T follicular helper cell (primary cell): ENCODE data around the gene CIRBP.
A peak's percentile ranks its signal among the peaks of the same experiment; 100 is the strongest.

Source experiments
- DNase-seq: peaks from one replicate; pipeline ENCODE4 v3.0.0-alpha.2; 2020; ENCODE audit warnings: low read depth

Gene CIRBP

DNA sequence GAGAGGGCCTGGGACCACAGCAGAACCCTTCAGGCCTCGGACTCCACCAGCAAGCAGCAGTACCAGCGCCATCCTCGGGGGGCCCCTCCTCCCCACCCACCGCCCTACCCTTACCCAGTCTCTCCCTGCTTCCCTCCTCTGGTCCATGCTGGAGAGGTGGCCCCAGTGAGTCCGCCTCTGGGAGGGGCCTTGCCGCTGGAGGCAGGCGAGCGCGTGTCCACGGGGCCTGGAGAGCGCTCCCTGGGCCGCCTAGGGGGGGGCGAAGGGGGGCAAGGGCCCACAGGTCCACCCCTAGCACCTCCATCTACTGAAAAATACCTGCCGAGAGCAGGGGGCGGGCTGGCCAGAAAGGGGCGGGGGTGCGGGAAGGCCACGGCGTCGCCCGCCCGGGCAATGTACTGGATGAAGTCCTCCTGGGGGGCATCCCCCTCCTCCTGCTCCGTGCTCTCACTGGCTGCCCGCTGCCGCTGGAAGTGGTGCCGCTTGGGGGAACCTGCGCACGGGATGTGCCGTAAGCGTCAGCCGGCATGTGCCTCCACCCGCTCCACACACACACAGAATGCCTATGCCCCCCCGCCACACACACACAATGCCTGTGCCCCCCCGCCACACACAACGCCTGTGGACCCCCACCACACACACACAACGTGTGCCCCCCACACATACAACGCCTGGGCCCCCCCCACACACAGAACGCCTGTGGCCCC lies 38.2 kb upstream of the CIRBP start:
- no peak for DNase-seq

DNA sequence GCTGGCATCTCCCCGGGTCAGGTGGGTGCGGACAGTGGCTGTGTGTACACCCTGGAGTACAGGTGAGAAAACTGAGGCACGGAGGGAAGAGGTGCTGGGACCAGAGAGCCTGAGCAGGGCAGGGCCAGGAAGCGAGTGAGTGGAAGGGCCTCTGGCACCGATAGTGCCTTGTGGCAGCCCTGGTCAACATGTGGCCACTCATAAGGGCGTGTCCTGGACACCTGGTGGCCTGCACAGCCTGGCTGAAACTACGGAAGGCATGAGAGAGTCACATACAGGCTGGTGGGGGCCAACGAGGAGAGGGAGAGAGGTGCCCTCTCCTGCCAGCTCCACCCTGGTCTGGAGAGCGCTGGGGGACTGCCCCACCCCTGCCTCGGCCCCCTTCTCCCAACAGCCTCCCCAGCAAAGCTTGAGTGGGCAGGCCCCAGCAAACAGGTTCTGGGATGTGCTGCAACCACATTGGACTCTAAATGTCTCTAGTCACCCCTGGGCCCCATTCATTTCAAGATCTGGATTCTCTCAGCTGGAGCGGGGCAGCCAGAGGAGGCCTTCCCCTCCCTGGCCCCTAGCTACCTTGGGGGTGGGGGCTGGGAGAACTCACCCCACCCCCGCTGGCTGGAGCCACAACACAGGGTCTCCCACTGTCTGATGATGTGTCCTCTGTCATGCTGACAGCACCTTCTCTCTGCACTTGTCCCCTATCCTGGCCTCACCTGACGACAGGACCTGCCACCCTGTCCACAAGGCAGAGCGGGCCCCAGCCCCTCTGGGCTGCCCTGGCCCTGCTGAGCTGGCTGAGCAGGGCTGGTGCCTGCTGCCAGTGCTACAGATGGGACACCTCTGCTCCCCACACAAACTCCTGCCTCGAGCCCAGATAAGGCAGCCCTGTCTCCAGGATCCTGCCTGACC lies 37.1 kb upstream of the CIRBP start:
- DNase-seq: no peak

DNA sequence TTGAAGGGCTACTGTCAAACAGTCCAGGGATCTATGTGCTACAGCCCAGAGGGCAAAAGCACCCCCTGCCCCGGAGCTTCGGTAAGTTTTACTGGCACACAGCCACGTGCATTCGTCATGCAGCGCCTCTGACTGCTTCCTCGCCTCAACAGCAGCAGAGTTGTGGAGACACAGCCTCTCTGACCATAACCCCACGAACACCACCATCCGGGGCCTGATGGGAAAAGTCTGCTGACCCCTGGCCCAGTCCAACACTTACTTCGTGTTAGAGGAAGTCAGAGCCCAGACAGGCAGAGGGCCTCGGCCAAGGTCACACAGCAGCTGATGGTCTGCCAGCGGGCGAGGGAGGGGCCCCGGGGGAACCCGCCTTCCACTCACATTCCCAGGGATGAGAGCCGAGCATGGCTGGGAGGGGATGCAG lies 36.5 kb upstream of the CIRBP start:
- no peak for DNase-seq

DNA sequence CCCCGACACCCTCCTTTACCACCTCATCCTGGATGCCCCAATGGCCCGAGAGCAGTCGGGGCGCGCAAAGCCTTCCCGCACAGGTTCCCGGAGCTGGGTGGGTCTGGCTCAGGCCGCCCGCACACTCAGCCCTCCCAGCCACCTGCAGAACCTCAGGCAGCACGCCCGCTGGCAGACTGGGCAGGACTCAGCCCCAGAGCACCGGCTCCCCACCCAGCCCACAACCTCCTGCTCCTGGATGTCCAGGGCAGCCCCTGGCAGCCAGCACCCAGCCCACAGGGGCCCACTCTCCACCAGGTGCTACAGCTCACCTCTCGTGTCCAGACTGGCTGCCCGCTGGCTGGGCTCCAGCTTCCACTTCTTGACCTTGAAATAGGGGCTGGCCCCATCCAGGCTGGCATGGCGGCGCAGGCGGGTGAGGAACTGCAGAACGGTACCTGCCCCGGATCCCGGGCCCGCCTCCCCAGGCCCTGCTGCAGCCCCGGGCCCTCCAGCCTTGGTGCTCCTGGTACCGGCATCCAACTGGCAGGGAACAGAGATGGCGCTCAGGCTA lies 35.9 kb upstream of the CIRBP start:
- no peak for DNase-seq

- no peak for DNase-seq
Measured at GRCh38 chr19:1234051-1234954, 34.8 kb upstream of the CIRBP start.

DNA sequence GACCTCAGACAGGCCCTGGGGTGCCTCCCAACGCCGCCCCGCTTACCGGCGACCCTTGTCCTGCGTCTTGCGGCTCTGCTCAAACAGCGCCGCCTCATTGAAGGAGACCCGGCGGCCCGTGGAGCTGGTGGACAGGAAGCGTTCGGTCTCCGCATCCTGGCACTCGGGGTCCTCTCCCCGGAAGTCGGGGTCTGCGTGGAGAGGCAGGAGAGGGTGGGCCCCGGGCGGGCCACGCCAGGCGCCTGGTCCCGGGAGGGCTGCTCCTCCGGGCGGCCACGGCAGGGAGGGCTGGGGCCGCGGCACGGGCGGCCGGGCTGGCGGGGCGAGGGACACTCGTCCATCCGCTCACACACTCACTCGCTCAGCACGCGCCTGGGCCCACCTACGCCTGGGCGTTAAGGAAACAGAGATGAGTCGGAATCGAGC lies 34.2 kb upstream of the CIRBP start:
- DNase-seq: no peak

GRCh38 chr19:1235625-1236538 lies 33.2 kb upstream of the CIRBP start:
- DNase-seq: no peak

GRCh38 chr19:1236576-1236975 lies 32.6 kb upstream of the CIRBP start:
- no peak for DNase-seq

- no peak for DNase-seq
Measured at GRCh38 chr19:1237027-1237659, 32.0 kb upstream of the CIRBP start.

- no peak for DNase-seq
Measured at GRCh38 chr19:1237754-1238368, 31.3 kb upstream of the CIRBP start, which contains the start of gene CBARP. Gene CBARP, minus strand, starts transcription at chr19:1238005. Its CDS starts 1,905 bp downstream, at chr19:1236100.

GRCh38 chr19:1238369-1239303 lies 30.5 kb upstream of the CIRBP start:
- no peak for DNase-seq

- DNase-seq: no peak
Measured at GRCh38 chr19:1239420-1239795, 29.7 kb upstream of the CIRBP start.

- peak; percentile 94 for DNase-seq
Measured at GRCh38 chr19:1239796-1240737, 29.1 kb upstream of the CIRBP start.

DNA sequence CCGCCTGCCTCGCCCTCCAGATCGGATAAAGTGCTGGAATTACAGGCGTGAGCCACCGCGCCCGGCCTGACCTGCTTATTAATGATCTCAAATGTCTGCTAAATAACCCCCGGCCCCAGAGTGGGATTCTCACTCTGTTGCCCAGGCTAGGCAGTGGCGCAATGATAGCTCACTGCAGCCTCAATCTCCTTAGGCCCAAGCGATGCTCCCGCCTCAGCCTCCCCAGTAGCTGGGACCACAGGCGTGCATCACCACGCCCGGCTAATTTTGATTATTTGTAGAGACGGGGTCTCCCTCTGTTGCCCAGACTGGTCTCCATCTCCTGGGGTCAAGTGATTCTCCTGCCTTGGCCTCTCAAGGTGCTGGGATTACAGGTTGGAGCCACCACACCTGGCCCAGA lies 28.2 kb upstream of the CIRBP start:
- no peak for DNase-seq

- peak; percentile 80 for DNase-seq
Measured at GRCh38 chr19:1241417-1242095, 27.6 kb upstream of the CIRBP start, which contains the start of gene ATP5F1D. Gene ATP5F1D, plus strand, starts transcription at chr19:1241751. Its CDS starts 100 bp downstream, at chr19:1241851.
